ENCODE data around the gene NHLRC3.
A peak's percentile ranks its signal among the peaks of the same experiment; 100 is the strongest.

The NHLRC3 gene

DNA sequence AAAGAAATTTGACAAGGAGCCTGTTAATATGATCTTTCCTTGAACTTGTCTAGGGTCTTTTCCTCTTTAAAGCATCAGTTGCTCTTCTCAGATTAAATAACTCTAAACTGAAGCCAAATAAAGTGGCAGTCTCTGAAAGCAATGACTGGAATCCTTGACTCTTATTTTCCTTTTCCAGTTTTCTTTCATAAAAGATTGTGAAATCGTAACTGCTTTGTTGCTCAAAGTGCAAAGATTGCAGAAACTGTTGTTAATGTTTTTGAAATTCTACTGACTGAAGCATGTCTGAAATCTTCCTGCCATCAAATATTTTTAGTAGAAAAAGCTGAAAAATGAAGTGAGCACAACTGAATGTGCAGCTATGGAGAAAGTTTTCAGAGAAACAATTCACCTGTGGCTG is 1.9 kb downstream of the NHLRC3 start:
- H3K4me3 ChIP-seq (ENCODE audit: low read depth, low read length): no peak overlapping the region
- TF ChIP-seq, protein P1, sequence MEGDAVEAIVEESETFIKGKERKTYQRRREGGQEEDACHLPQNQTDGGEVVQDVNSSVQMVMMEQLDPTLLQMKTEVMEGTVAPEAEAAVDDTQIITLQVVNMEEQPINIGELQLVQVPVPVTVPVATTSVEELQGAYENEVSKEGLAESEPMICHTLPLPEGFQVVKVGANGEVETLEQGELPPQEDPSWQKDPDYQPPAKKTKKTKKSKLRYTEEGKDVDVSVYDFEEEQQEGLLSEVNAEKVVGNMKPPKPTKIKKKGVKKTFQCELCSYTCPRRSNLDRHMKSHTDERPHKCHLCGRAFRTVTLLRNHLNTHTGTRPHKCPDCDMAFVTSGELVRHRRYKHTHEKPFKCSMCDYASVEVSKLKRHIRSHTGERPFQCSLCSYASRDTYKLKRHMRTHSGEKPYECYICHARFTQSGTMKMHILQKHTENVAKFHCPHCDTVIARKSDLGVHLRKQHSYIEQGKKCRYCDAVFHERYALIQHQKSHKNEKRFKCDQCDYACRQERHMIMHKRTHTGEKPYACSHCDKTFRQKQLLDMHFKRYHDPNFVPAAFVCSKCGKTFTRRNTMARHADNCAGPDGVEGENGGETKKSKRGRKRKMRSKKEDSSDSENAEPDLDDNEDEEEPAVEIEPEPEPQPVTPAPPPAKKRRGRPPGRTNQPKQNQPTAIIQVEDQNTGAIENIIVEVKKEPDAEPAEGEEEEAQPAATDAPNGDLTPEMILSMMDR (IDR thresholded peaks at IDR 0.05; ENCODE audit: borderline replicate concordance, insufficient read depth, low read depth, low read length): no peak

GRCh38 chr13:39044536-39044935 is 6.3 kb downstream of the NHLRC3 start:
- TF ChIP-seq, protein P1 (IDR thresholded peaks at IDR 0.05; ENCODE audit: borderline replicate concordance, insufficient read depth, low read depth, low read length): no peak
- no peak overlapping the region for H3K4me3 ChIP-seq (ENCODE audit: low read depth, low read length)

- TF ChIP-seq, protein P1 (IDR thresholded peaks at IDR 0.05; ENCODE audit: borderline replicate concordance, insufficient read depth, low read depth, low read length): 0 out of 2 replicates have a peak, but pooled peaks have one; percentile 8
- H3K4me3 ChIP-seq (ENCODE audit: low read depth, low read length): no peak overlapping the region
These were observed 9.3 kb downstream of the NHLRC3 start for GRCh38 chr13:39047560-39047959.

GRCh38 chr13:39048806-39049205 is 10.6 kb downstream of the NHLRC3 start:
- TF ChIP-seq, protein P1 (IDR thresholded peaks at IDR 0.05; ENCODE audit: borderline replicate concordance, insufficient read depth, low read depth, low read length): no peak
- H3K4me3 ChIP-seq (ENCODE audit: low read depth, low read length): no peak overlapping the region

DNA sequence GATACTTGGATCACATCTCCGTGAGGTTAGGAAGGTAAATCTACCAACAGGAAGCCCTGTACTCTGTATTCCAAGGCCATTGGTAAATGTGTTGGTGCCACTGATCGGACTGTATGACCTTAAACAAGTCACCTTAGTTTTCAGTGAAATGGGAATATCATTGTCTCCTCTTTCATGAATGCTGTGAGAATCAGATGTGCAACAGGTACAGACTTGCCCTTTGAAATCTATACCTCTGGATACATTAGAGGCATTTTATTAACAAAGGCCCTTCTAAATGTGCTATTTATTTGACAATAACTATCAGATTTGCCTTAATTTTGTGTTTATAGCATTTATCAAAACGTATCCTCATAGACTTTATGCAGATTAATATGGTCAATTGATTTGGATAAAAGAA is 11.0 kb downstream of the NHLRC3 start:
- TF ChIP-seq, protein P1 (IDR thresholded peaks at IDR 0.05; ENCODE audit: borderline replicate concordance, insufficient read depth, low read depth, low read length): no peak
- H3K4me3 ChIP-seq (ENCODE audit: low read depth, low read length): no peak overlapping the region

DNA sequence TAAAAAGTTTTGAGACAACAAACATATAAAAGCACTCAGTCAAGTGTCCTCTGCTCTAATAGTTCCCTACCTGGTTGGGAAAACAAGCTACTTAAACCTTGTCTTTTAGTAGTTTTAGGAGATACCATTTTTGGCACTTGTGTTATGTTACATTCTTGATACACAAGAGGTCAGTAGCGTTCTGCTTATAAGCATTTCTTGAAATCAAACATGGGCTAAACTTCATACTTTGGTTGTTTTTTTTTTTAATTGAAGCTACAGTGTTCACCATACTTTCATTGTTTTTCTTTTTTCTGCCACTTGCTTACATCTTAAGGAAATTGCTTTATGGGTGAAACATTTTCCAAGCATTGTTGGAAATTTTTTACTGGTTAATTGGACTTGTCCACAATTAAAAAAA is 12.9 kb downstream of the NHLRC3 start:
- H3K4me3 ChIP-seq (ENCODE audit: low read depth, low read length): no peak overlapping the region
- TF ChIP-seq, protein P1 (IDR thresholded peaks at IDR 0.05; ENCODE audit: borderline replicate concordance, insufficient read depth, low read depth, low read length): no peak

- TF ChIP-seq, protein P1 (IDR thresholded peaks at IDR 0.05; ENCODE audit: borderline replicate concordance, insufficient read depth, low read depth, low read length): no peak
- no peak overlapping the region for H3K4me3 ChIP-seq (ENCODE audit: low read depth, low read length)
These were observed 14.7 kb downstream of the NHLRC3 start for GRCh38 chr13:39052944-39053343.

All from GM12875 (cell line).